H9 (cell line): ENCODE data around the gene GHRHR. TPM values are rescaled to one million over a fixed set of nuclear protein-coding genes. Genes with fewer than 3 reads are reported as not detected.

Source experiments
- DNase-seq: peaks from one replicate; pipeline ENCODE4 v3.0.0-alpha.2; 2017
- H2AFZ ChIP-seq: one replicate; pipeline ENCODE4 v1.6.1; 2013; ENCODE audit warnings: mild to moderate bottlenecking, low read length, control low read depth, moderate library complexity
- H2AK5ac ChIP-seq: 2 replicates; pipeline ENCODE4 v1.6.1; 2013; ENCODE audit warnings: low read length, control low read depth, mixed read lengths; ENCODE audit not compliant: insufficient read length
- H2BK120ac ChIP-seq: one replicate; pipeline ENCODE4 v1.6.1; 2013; ENCODE audit warnings: low read depth, mild to moderate bottlenecking, low read length, control low read depth, inconsistent platforms; ENCODE audit not compliant: poor library complexity, severe bottlenecking
- H2BK12ac ChIP-seq: 2 replicates; pipeline ENCODE4 v1.6.1; 2013; ENCODE audit warnings: low read length, control low read depth, mixed read lengths, low read depth; ENCODE audit not compliant: insufficient read length
- H2BK15ac ChIP-seq: 2 replicates; pipeline ENCODE4 v1.6.1; 2013; ENCODE audit warnings: low read depth, low read length, control low read depth
- H2BK20ac ChIP-seq: one replicate; pipeline ENCODE4 v1.6.1; 2013; ENCODE audit warnings: low read depth, mild to moderate bottlenecking, low read length, control low read depth, inconsistent platforms; ENCODE audit not compliant: poor library complexity, severe bottlenecking
- H2BK5ac ChIP-seq: 2 replicates; pipeline ENCODE4 v1.6.1; 2013; ENCODE audit warnings: low read length, control low read depth, mixed read lengths; ENCODE audit not compliant: insufficient read length
- H3K14ac ChIP-seq: 2 replicates; pipeline ENCODE4 v1.6.1; 2013; ENCODE audit warnings: low read length, control low read depth; ENCODE audit not compliant: insufficient read depth
- H3K18ac ChIP-seq: 2 replicates; pipeline ENCODE4 v1.6.1; 2013; ENCODE audit warnings: low read depth, mild to moderate bottlenecking, mixed read lengths, low read length, control low read depth; ENCODE audit not compliant: insufficient read length
- H3K23ac ChIP-seq: 2 replicates; pipeline ENCODE4 v1.6.1; 2013; ENCODE audit warnings: low read length, control low read depth, mixed read lengths, low read depth; ENCODE audit not compliant: insufficient read length
- H3K23me2 ChIP-seq: 2 replicates; pipeline ENCODE4 v1.6.1; 2013; ENCODE audit warnings: low read depth, mild to moderate bottlenecking, mixed read lengths, low read length, control low read depth; ENCODE audit not compliant: insufficient read length, poor library complexity, severe bottlenecking
- H3K27ac ChIP-seq: 2 replicates; pipeline ENCODE4 v1.5.1; 2013; ENCODE audit warnings: low read length, control low read depth, mixed read lengths, low read depth; ENCODE audit not compliant: insufficient read length
- H3K27me3 ChIP-seq: 2 replicates; pipeline ENCODE4 v1.6.1; 2013; ENCODE audit warnings: low read length, control low read depth, inconsistent platforms; ENCODE audit not compliant: insufficient read depth
- H3K4ac ChIP-seq: 2 replicates; pipeline ENCODE4 v1.6.1; 2013; ENCODE audit warnings: low read depth, mild to moderate bottlenecking, control low read depth, inconsistent platforms, low read length, moderate library complexity
- H3K4me1 ChIP-seq: 2 replicates; pipeline ENCODE4 v1.6.1; 2013; ENCODE audit warnings: low read length, control low read depth, inconsistent platforms; ENCODE audit not compliant: insufficient read depth
- H3K4me2 ChIP-seq: 2 replicates; pipeline ENCODE4 v1.6.1; 2013; ENCODE audit warnings: low read length, control low read depth, mixed read lengths; ENCODE audit not compliant: insufficient read length, insufficient read depth
- H3K56ac ChIP-seq: 2 replicates; pipeline ENCODE4 v1.6.1; 2013; ENCODE audit warnings: low read depth, mild to moderate bottlenecking, mixed read lengths, low read length, control low read depth; ENCODE audit not compliant: insufficient read length
- H3K79me1 ChIP-seq: 2 replicates; pipeline ENCODE4 v1.6.1; 2013; ENCODE audit warnings: low read depth, mild to moderate bottlenecking, moderate library complexity, low read length, control low read depth, inconsistent platforms; ENCODE audit not compliant: insufficient read depth, poor library complexity, severe bottlenecking
- H3K79me2 ChIP-seq: 2 replicates; pipeline ENCODE4 v1.6.1; 2013; ENCODE audit warnings: low read length, control low read depth, inconsistent platforms; ENCODE audit not compliant: insufficient read depth
- H3K9ac ChIP-seq: 2 replicates; pipeline ENCODE4 v1.6.1; 2013; ENCODE audit warnings: low read length, control low read depth, mixed read lengths; ENCODE audit not compliant: insufficient read length; ENCODE audit errors: extremely low read depth
- H3K9me3 ChIP-seq: one replicate; pipeline ENCODE4 v1.6.1; 2013; ENCODE audit warnings: low read depth, low read length, inconsistent platforms; ENCODE audit not compliant: control insufficient read depth
- H3T11ph ChIP-seq: one replicate; pipeline ENCODE4 v1.6.1; 2013; ENCODE audit warnings: mild to moderate bottlenecking, low read length, control low read depth, inconsistent platforms
- H4K20me1 ChIP-seq: one replicate; pipeline ENCODE4 v1.6.1; 2013; ENCODE audit not compliant: control insufficient read depth, insufficient read length, insufficient read depth
- H4K5ac ChIP-seq: 2 replicates; pipeline ENCODE4 v1.6.1; 2013; ENCODE audit warnings: low read depth, mild to moderate bottlenecking, mixed read lengths, low read length, control low read depth; ENCODE audit not compliant: insufficient read length
- H4K8ac ChIP-seq: replicated peaks from 2 replicates; pipeline ENCODE4 v1.6.1; 2013; ENCODE audit warnings: low read length, control low read depth, mixed read lengths, low read depth; ENCODE audit not compliant: insufficient read length
- H4K91ac ChIP-seq: 2 replicates; pipeline ENCODE4 v1.6.1; 2013; ENCODE audit warnings: low read depth, mild to moderate bottlenecking, moderate library complexity, mixed read lengths, low read length, control low read depth; ENCODE audit not compliant: insufficient read length
- H3K27ac Mint-ChIP-seq, 3 experiments: 2 replicates in 2 of 3; 3 replicates in 1 of 3; pipeline ENCODE4 v1.8.0; 2020 to 2021; ENCODE audit warnings: mixed read lengths in 3 of 3, mild to moderate bottlenecking in 1 of 3, moderate library complexity in 1 of 3
- H3K27me3 Mint-ChIP-seq: 2 replicates; pipeline ENCODE4 v1.8.0; 2021; ENCODE audit warnings: low read depth, mild to moderate bottlenecking, moderate library complexity, mixed read lengths
- H3K36me3 Mint-ChIP-seq, 3 experiments: 2 replicates in 2 of 3; 3 replicates in 1 of 3; pipeline ENCODE4 v1.8.0; 2020 to 2021; ENCODE audit warnings: low read depth in 3 of 3, mixed read lengths in 3 of 3; ENCODE audit not compliant: insufficient read depth in 1 of 3
- H3K4me1 Mint-ChIP-seq, 2 experiments: 2 replicates each; pipeline ENCODE4 v1.8.0; 2020; ENCODE audit warnings: mixed read lengths in 2 of 2
- H3K4me3 Mint-ChIP-seq, 2 experiments: 2 replicates in 1 of 2; 3 replicates in 1 of 2; pipeline ENCODE4 v1.8.0; 2020 to 2021; ENCODE audit warnings: mild to moderate bottlenecking in 2 of 2, mixed read lengths in 2 of 2, moderate library complexity in 1 of 2
- H3K9me3 Mint-ChIP-seq, 2 experiments: 2 replicates in 1 of 2; 3 replicates in 1 of 2; pipeline ENCODE4 v1.8.0; 2020; ENCODE audit warnings: mild to moderate bottlenecking in 2 of 2, mixed read lengths in 2 of 2, moderate library complexity in 1 of 2
- CTCF ChIP-seq: fragments of 200-600 bp; sonication (generic); conservative IDR thresholded peaks from 3 replicates; pipeline ENCODE4 v1.8.0; 2021; ENCODE audit warnings: antibody characterized with exemption, mild to moderate bottlenecking
- WGBS: extraction: QIAGEN DNeasy Blood & Tissue Kit; methylation state at CpG from one replicate; pipeline ENCODE4 v1.1.7; 2013; ENCODE audit warnings: missing lambda C conversion rate, low lambda C conversion rate, mixed read lengths; ENCODE audit not compliant: insufficient read length; ENCODE audit errors: extremely low coverage; 5-methylcytosine and 5-hydroxymethylcytosine counted together
- total RNA-seq: library from RNA; stranded (reverse); gene quantifications from 2 replicates; pipeline ENCODE4 v1.2.1, GENCODE V29; 2021

The GHRHR gene
- total RNA-seq, 1 experiment from 2014 or later = 7.4 TPM

- Histone ChIP-seq H3K27ac (no peak overlapping the region), H2BK120ac (no peak overlapping the region), H3K56ac (no peak overlapping the region), H4K5ac (no peak overlapping the region), H3K14ac (no peak overlapping the region; the same call in 1 of the 2 replicates), H4K20me1 (no peaks in the 10 kb centered on the region), H3K4ac (no peak overlapping the region), H2AFZ (no peak overlapping the region), H3K79me2 (no peaks in the 10 kb centered on the region), H3K4me2 (no peak overlapping the region), H4K91ac (no peak overlapping the region), H4K8ac (no peak overlapping the region), H3K27me3 (no peaks in the 10 kb centered on the region), H3K4me1 (no peaks in the 10 kb centered on the region), H2AK5ac (no peak overlapping the region), H3K23ac (no peak overlapping the region), H3T11ph (no peak overlapping the region), H3K9ac (no peak overlapping the region), H2BK20ac (no peak overlapping the region), H2BK15ac (no peak overlapping the region), H3K18ac (no peak overlapping the region), H2BK5ac (no peak overlapping the region), H2BK12ac (no peak overlapping the region), H3K79me1 (no peaks in the 10 kb centered on the region), H3K9me3 (no peaks in the 10 kb centered on the region), H3K23me2 (no peaks in the 10 kb centered on the region)
- H3K4me3 Mint-ChIP-seq = no peak overlapping the region
- peak overlapping the region in 1 of 3 experiments; percentile 90; a peak in 1 of 7 replicates for H3K27ac Mint-ChIP-seq
- H3K4me1 Mint-ChIP-seq = peaks cover 11 to 44% of the 10 kb centered on the region in 2 experiments
- no peak for TF ChIP-seq CTCF
- H3K27me3 Mint-ChIP-seq = peaks cover 2% of the 10 kb centered on the region
- no CpG with 5 or more reads among the region's 4 CpGs for WGBS
- no peaks in the 10 kb centered on the region for H3K9me3 Mint-ChIP-seq
- H3K36me3 Mint-ChIP-seq = no peaks in the 10 kb centered on the region
- DNase-seq = no peak
Measured at GRCh38 chr7:30914596-30914995, 49.2 kb upstream of the GHRHR start.
